ENCODE data around the gene THRB.

Gene THRB

GRCh38 chr3:24305795-24306467 is 188.7 kb downstream of the THRB start:
- DNase-seq (ENCODE audit: low spot score) = no peak

- DNase-seq (ENCODE audit: low spot score) = no peak
Observed at GRCh38 chr3:24303057-24303754, 191.4 kb downstream of the THRB start.

GRCh38 chr3:24302396-24302795 is 192.3 kb downstream of the THRB start:
- DNase-seq (ENCODE audit: low spot score) = no peak

GRCh38 chr3:24300949-24301348 is 193.7 kb downstream of the THRB start:
- DNase-seq (ENCODE audit: low spot score) = no peak

GRCh38 chr3:24299806-24300626 is 194.6 kb downstream of the THRB start:
- peak; percentile 1 for DNase-seq (ENCODE audit: low spot score)

GRCh38 chr3:24299246-24299805 is 195.3 kb downstream of the THRB start:
- no peak for DNase-seq (ENCODE audit: low spot score)

GRCh38 chr3:24296441-24297205 is 198.0 kb downstream of the THRB start:
- no peak for DNase-seq (ENCODE audit: low spot score)

GRCh38 chr3:24294150-24294549 is 200.5 kb downstream of the THRB start:
- DNase-seq (ENCODE audit: low spot score) = no peak

- no peak for DNase-seq (ENCODE audit: low spot score)
Observed at GRCh38 chr3:24291646-24292045, 203.0 kb downstream of the THRB start.

- no peak for DNase-seq (ENCODE audit: low spot score)
Observed at GRCh38 chr3:24290596-24290995, 204.1 kb downstream of the THRB start.

GRCh38 chr3:24288496-24289236 is 206.0 kb downstream of the THRB start:
- DNase-seq (ENCODE audit: low spot score) = no peak

- DNase-seq (ENCODE audit: low spot score) = no peak
Observed at GRCh38 chr3:24287755-24288450, 206.7 kb downstream of the THRB start.

- no peak for DNase-seq (ENCODE audit: low spot score)
Observed at GRCh38 chr3:24286405-24286804, 208.2 kb downstream of the THRB start.

GRCh38 chr3:24278543-24278942 is 216.1 kb downstream of the THRB start:
- DNase-seq (ENCODE audit: low spot score) = no peak

GRCh38 chr3:24273491-24273890 is 221.2 kb downstream of the THRB start:
- no peak for DNase-seq (ENCODE audit: low spot score)

- DNase-seq (ENCODE audit: low spot score) = no peak
Observed at GRCh38 chr3:24272875-24273274, 221.8 kb downstream of the THRB start.

GRCh38 chr3:24272408-24272807 is 222.2 kb downstream of the THRB start:
- no peak for DNase-seq (ENCODE audit: low spot score)

GRCh38 chr3:24271228-24271627 is 223.4 kb downstream of the THRB start:
- DNase-seq (ENCODE audit: low spot score) = no peak

- no peak for DNase-seq (ENCODE audit: low spot score)
Observed at GRCh38 chr3:24270744-24271143, 223.9 kb downstream of the THRB start.

- no peak for DNase-seq (ENCODE audit: low spot score)
Observed at GRCh38 chr3:24270204-24270691, 224.4 kb downstream of the THRB start.

All from RKO (cell line).